ENCODE results near the gene MLLT3.
A peak's percentile ranks its signal among the peaks of the same experiment; 100 is the strongest.
"Not testable (repeated sequence)": the region's sequence is repeated elsewhere in the genome, so short reads cannot be mapped to it uniquely, and the experiment has no call there.

MLLT3 gene

GRCh38 chr9:20622330-20623020, at the start of gene MLLT3:
TSS of gene MLLT3 (minus strand) at chr9:20622499.
- no peaks in the 10 kb centered on the region for H3K9me3 ChIP-seq (ENCODE audit: control insufficient read depth in 2 of 2, low read length in 2 of 2)
- peak within 1 kb of the TSS; percentile 77 to 87 for H3K9ac ChIP-seq (ENCODE audit: low read depth in 1 of 2, low read length in 2 of 2)
- H3K27ac ChIP-seq (ENCODE audit: low read depth in 2 of 2, low read length in 2 of 2) = peak within 1 kb of the TSS; percentile 88 to 89
- H3K4me1 ChIP-seq (ENCODE audit: control insufficient read depth in 2 of 2, insufficient read depth in 2 of 2, low read length in 2 of 2) = peaks cover 8 to 17% of the 10 kb centered on the region in 2 donors
- no peaks in the 10 kb centered on the region for H3K36me3 ChIP-seq (ENCODE audit: control insufficient read depth in 2 of 2, insufficient read depth in 2 of 2, low read length in 2 of 2)
- peak within 1 kb of the TSS; percentile 94 to 96 for H3K4me3 ChIP-seq (ENCODE audit: low read length in 2 of 2)
- no peaks in the 10 kb centered on the region for H3K27me3 ChIP-seq (ENCODE audit: control insufficient read depth in 2 of 2, insufficient read depth in 2 of 2, low read length in 2 of 2)

- Histone ChIP-seq H3K27ac (ENCODE audit: low read depth in 2 of 2, low read length in 2 of 2) (no peak overlapping the region), H3K4me1 (ENCODE audit: control insufficient read depth in 2 of 2, insufficient read depth in 2 of 2, low read length in 2 of 2) (no peaks in the 10 kb centered on the region), H3K9ac (ENCODE audit: low read depth in 1 of 2, low read length in 2 of 2) (no peak overlapping the region), H3K27me3 (ENCODE audit: control insufficient read depth in 2 of 2, insufficient read depth in 2 of 2, low read length in 2 of 2) (no peaks in the 10 kb centered on the region), H3K36me3 (ENCODE audit: control insufficient read depth in 2 of 2, insufficient read depth in 2 of 2, low read length in 2 of 2) (no peaks in the 10 kb centered on the region), H3K4me3 (ENCODE audit: low read length in 2 of 2) (no peak overlapping the region), H3K9me3 (ENCODE audit: control insufficient read depth in 2 of 2, low read length in 2 of 2) (no peaks in the 10 kb centered on the region)
Measured at GRCh38 chr9:20671635-20672034, 49.3 kb upstream of the MLLT3 start.

- no peaks in the 10 kb centered on the region for H3K27me3 ChIP-seq (ENCODE audit: control insufficient read depth in 2 of 2, insufficient read depth in 2 of 2, low read length in 2 of 2)
- H3K27ac ChIP-seq (ENCODE audit: low read depth in 2 of 2, low read length in 2 of 2) = no peak overlapping the region
- H3K9ac ChIP-seq (ENCODE audit: low read depth in 1 of 2, low read length in 2 of 2) = no peak overlapping the region
- H3K4me1 ChIP-seq (ENCODE audit: control insufficient read depth in 2 of 2, insufficient read depth in 2 of 2, low read length in 2 of 2) = no peaks in the 10 kb centered on the region
- H3K36me3 ChIP-seq (ENCODE audit: control insufficient read depth in 2 of 2, insufficient read depth in 2 of 2, low read length in 2 of 2) = no peaks in the 10 kb centered on the region
- H3K9me3 ChIP-seq (ENCODE audit: control insufficient read depth in 2 of 2, low read length in 2 of 2) = no peaks in the 10 kb centered on the region
- H3K4me3 ChIP-seq (ENCODE audit: low read length in 2 of 2) = no peak overlapping the region
Measured at GRCh38 chr9:20670395-20670794, 48.1 kb upstream of the MLLT3 start.

- H3K36me3 ChIP-seq (ENCODE audit: control insufficient read depth in 2 of 2, insufficient read depth in 2 of 2, low read length in 2 of 2) = no peaks in the 10 kb centered on the region
- no peaks in the 10 kb centered on the region for H3K9me3 ChIP-seq (ENCODE audit: control insufficient read depth in 2 of 2, low read length in 2 of 2)
- no peaks in the 10 kb centered on the region for H3K4me1 ChIP-seq (ENCODE audit: control insufficient read depth in 2 of 2, insufficient read depth in 2 of 2, low read length in 2 of 2)
- H3K27me3 ChIP-seq (ENCODE audit: control insufficient read depth in 2 of 2, insufficient read depth in 2 of 2, low read length in 2 of 2) = no peaks in the 10 kb centered on the region
- no peak overlapping the region for H3K27ac ChIP-seq (ENCODE audit: low read depth in 2 of 2, low read length in 2 of 2)
- no peak overlapping the region for H3K4me3 ChIP-seq (ENCODE audit: low read length in 2 of 2)
- H3K9ac ChIP-seq (ENCODE audit: low read depth in 1 of 2, low read length in 2 of 2) = no peak overlapping the region
Measured at GRCh38 chr9:20664501-20664900, 42.2 kb upstream of the MLLT3 start.

- H3K4me3 ChIP-seq (ENCODE audit: low read length in 2 of 2) = no peak overlapping the region
- no peaks in the 10 kb centered on the region for H3K36me3 ChIP-seq (ENCODE audit: control insufficient read depth in 2 of 2, insufficient read depth in 2 of 2, low read length in 2 of 2)
- H3K4me1 ChIP-seq (ENCODE audit: control insufficient read depth in 2 of 2, insufficient read depth in 2 of 2, low read length in 2 of 2) = peaks cover 0 to 3% of the 10 kb centered on the region in 2 donors
- H3K9me3 ChIP-seq (ENCODE audit: control insufficient read depth in 2 of 2, low read length in 2 of 2) = no peaks in the 10 kb centered on the region
- no peak overlapping the region for H3K9ac ChIP-seq (ENCODE audit: low read depth in 1 of 2, low read length in 2 of 2)
- H3K27me3 ChIP-seq (ENCODE audit: control insufficient read depth in 2 of 2, insufficient read depth in 2 of 2, low read length in 2 of 2) = no peaks in the 10 kb centered on the region
- H3K27ac ChIP-seq (ENCODE audit: low read depth in 2 of 2, low read length in 2 of 2) = no peak overlapping the region
Measured at GRCh38 chr9:20663133-20663532, 40.8 kb upstream of the MLLT3 start.

- Histone ChIP-seq H3K4me1 (ENCODE audit: control insufficient read depth in 2 of 2, insufficient read depth in 2 of 2, low read length in 2 of 2) (peaks cover 0 to 3% of the 10 kb centered on the region in 2 donors), H3K27me3 (ENCODE audit: control insufficient read depth in 2 of 2, insufficient read depth in 2 of 2, low read length in 2 of 2) (no peaks in the 10 kb centered on the region), H3K36me3 (ENCODE audit: control insufficient read depth in 2 of 2, insufficient read depth in 2 of 2, low read length in 2 of 2) (no peaks in the 10 kb centered on the region), H3K27ac (ENCODE audit: low read depth in 2 of 2, low read length in 2 of 2) (no peak overlapping the region), H3K9me3 (ENCODE audit: control insufficient read depth in 2 of 2, low read length in 2 of 2) (no peaks in the 10 kb centered on the region), H3K9ac (ENCODE audit: low read depth in 1 of 2, low read length in 2 of 2) (no peak overlapping the region), H3K4me3 (ENCODE audit: low read length in 2 of 2) (no peak overlapping the region)
Measured at GRCh38 chr9:20662156-20662555, 39.9 kb upstream of the MLLT3 start.

- H3K4me3 ChIP-seq (ENCODE audit: low read length in 2 of 2) = no peak overlapping the region
- H3K27me3 ChIP-seq (ENCODE audit: control insufficient read depth in 2 of 2, insufficient read depth in 2 of 2, low read length in 2 of 2) = no peaks in the 10 kb centered on the region
- H3K9ac ChIP-seq (ENCODE audit: low read depth in 1 of 2, low read length in 2 of 2) = no peak overlapping the region
- no peak overlapping the region for H3K27ac ChIP-seq (ENCODE audit: low read depth in 2 of 2, low read length in 2 of 2)
- no peaks in the 10 kb centered on the region for H3K9me3 ChIP-seq (ENCODE audit: control insufficient read depth in 2 of 2, low read length in 2 of 2)
- no peaks in the 10 kb centered on the region for H3K36me3 ChIP-seq (ENCODE audit: control insufficient read depth in 2 of 2, insufficient read depth in 2 of 2, low read length in 2 of 2)
- H3K4me1 ChIP-seq (ENCODE audit: control insufficient read depth in 2 of 2, insufficient read depth in 2 of 2, low read length in 2 of 2) = peaks cover 0 to 3% of the 10 kb centered on the region in 2 donors
Measured at GRCh38 chr9:20659474-20659967, 37.2 kb upstream of the MLLT3 start.

- H3K4me1 ChIP-seq (ENCODE audit: control insufficient read depth in 2 of 2, insufficient read depth in 2 of 2, low read length in 2 of 2) = peaks cover 0 to 3% of the 10 kb centered on the region in 2 donors
- H3K9ac ChIP-seq (ENCODE audit: low read depth in 1 of 2, low read length in 2 of 2) = peak overlapping the region in 1 of 2 donors; percentile 51
- no peaks in the 10 kb centered on the region for H3K9me3 ChIP-seq (ENCODE audit: control insufficient read depth in 2 of 2, low read length in 2 of 2)
- no peaks in the 10 kb centered on the region for H3K36me3 ChIP-seq (ENCODE audit: control insufficient read depth in 2 of 2, insufficient read depth in 2 of 2, low read length in 2 of 2)
- H3K27ac ChIP-seq (ENCODE audit: low read depth in 2 of 2, low read length in 2 of 2) = peak overlapping the region in 1 of 2 donors; percentile 58
- H3K4me3 ChIP-seq (ENCODE audit: low read length in 2 of 2) = peak overlapping the region; percentile 77 to 81
- no peaks in the 10 kb centered on the region for H3K27me3 ChIP-seq (ENCODE audit: control insufficient read depth in 2 of 2, insufficient read depth in 2 of 2, low read length in 2 of 2)
Measured at GRCh38 chr9:20658677-20659473, 36.6 kb upstream of the MLLT3 start.

- H3K36me3 ChIP-seq (ENCODE audit: control insufficient read depth in 2 of 2, insufficient read depth in 2 of 2, low read length in 2 of 2); H3K9me3 ChIP-seq (ENCODE audit: control insufficient read depth in 2 of 2, low read length in 2 of 2); H3K4me1 ChIP-seq (ENCODE audit: control insufficient read depth in 2 of 2, insufficient read depth in 2 of 2, low read length in 2 of 2); H3K27me3 ChIP-seq (ENCODE audit: control insufficient read depth in 2 of 2, insufficient read depth in 2 of 2, low read length in 2 of 2): not testable (repeated sequence)
- Histone ChIP-seq H3K9ac (ENCODE audit: low read depth in 1 of 2, low read length in 2 of 2) (peak overlapping the region in 1 of 2 donors; percentile 51), H3K4me3 (ENCODE audit: low read length in 2 of 2) (peak overlapping the region; percentile 77 to 81), H3K27ac (ENCODE audit: low read depth in 2 of 2, low read length in 2 of 2) (peak overlapping the region in 1 of 2 donors; percentile 58)
Measured at GRCh38 chr9:20658246-20658667, 36.0 kb upstream of the MLLT3 start.

GRCh38 chr9:20651939-20652338, 29.6 kb upstream of the MLLT3 start:
- no peaks in the 10 kb centered on the region for H3K9me3 ChIP-seq (ENCODE audit: control insufficient read depth in 2 of 2, low read length in 2 of 2)
- H3K36me3 ChIP-seq (ENCODE audit: control insufficient read depth in 2 of 2, insufficient read depth in 2 of 2, low read length in 2 of 2) = no peaks in the 10 kb centered on the region
- H3K4me3 ChIP-seq (ENCODE audit: low read length in 2 of 2) = no peak overlapping the region
- H3K27ac ChIP-seq (ENCODE audit: low read depth in 2 of 2, low read length in 2 of 2) = no peak overlapping the region
- no peaks in the 10 kb centered on the region for H3K4me1 ChIP-seq (ENCODE audit: control insufficient read depth in 2 of 2, insufficient read depth in 2 of 2, low read length in 2 of 2)
- no peaks in the 10 kb centered on the region for H3K27me3 ChIP-seq (ENCODE audit: control insufficient read depth in 2 of 2, insufficient read depth in 2 of 2, low read length in 2 of 2)
- no peak overlapping the region for H3K9ac ChIP-seq (ENCODE audit: low read depth in 1 of 2, low read length in 2 of 2)

All from mucosa of rectum (tissue), 2 donors.